DMS53 (cell line): ENCODE data around the gene KCNJ14.

ENCODE experiments used
- DNase-seq: peaks from one replicate; lab custom pipeline; 2025; lab: John Stamatoyannopoulos, UW

Gene KCNJ14

GRCh38 chr19:48455171-48455907 lies at the start of gene KCNJ14:
Gene KCNJ14 (plus strand): TSS chr19:48455574. CDS start chr19:48461725, 6,151 bp downstream.
- no peak for DNase-seq

GRCh38 chr19:48405850-48406249 lies 49.5 kb upstream of the KCNJ14 start:
- no peak for DNase-seq

- DNase-seq: peak; percentile 67
Measured at GRCh38 chr19:48413879-48414587, 41.3 kb upstream of the KCNJ14 start.

- DNase-seq: peak; percentile 86
Measured at GRCh38 chr19:48415395-48415794, 40.0 kb upstream of the KCNJ14 start.

- DNase-seq: no peak
Measured at GRCh38 chr19:48415806-48416221, 39.6 kb upstream of the KCNJ14 start.

GRCh38 chr19:48417421-48417820 lies 38.0 kb upstream of the KCNJ14 start:
- no peak for DNase-seq

- DNase-seq: no peak
Measured at GRCh38 chr19:48418317-48419064, 36.9 kb upstream of the KCNJ14 start.

- DNase-seq: peak; percentile 65
Measured at GRCh38 chr19:48419158-48419920, 36.0 kb upstream of the KCNJ14 start.

GRCh38 chr19:48421548-48421947 lies 33.8 kb upstream of the KCNJ14 start:
- no peak for DNase-seq

- DNase-seq: peak; percentile 45
Measured at GRCh38 chr19:48424694-48425219, 30.6 kb upstream of the KCNJ14 start.

- DNase-seq: no peak
Measured at GRCh38 chr19:48428670-48429069, 26.7 kb upstream of the KCNJ14 start.

GRCh38 chr19:48433337-48433736 lies 22.0 kb upstream of the KCNJ14 start:
- DNase-seq: no peak

- DNase-seq: no peak
Measured at GRCh38 chr19:48436586-48436985, 18.8 kb upstream of the KCNJ14 start.

GRCh38 chr19:48441360-48442050 lies 13.9 kb upstream of the KCNJ14 start:
- DNase-seq: no peak

GRCh38 chr19:48442116-48443035 lies 13.0 kb upstream of the KCNJ14 start:
- DNase-seq: no peak

- peak; percentile 66 for DNase-seq
Measured at GRCh38 chr19:48443256-48443655, 12.1 kb upstream of the KCNJ14 start.

- peak; percentile 48 for DNase-seq
Measured at GRCh38 chr19:48443731-48444128, 11.6 kb upstream of the KCNJ14 start.

- DNase-seq: peak; percentile 55
Measured at GRCh38 chr19:48444129-48444935, 11.0 kb upstream of the KCNJ14 start.

GRCh38 chr19:48444936-48445200 lies 10.5 kb upstream of the KCNJ14 start:
- DNase-seq: no peak
